ENCODE results near the gene RPL5.
A peak's percentile ranks its signal among the peaks of the same experiment; 100 is the strongest.

The RPL5 gene

DNA sequence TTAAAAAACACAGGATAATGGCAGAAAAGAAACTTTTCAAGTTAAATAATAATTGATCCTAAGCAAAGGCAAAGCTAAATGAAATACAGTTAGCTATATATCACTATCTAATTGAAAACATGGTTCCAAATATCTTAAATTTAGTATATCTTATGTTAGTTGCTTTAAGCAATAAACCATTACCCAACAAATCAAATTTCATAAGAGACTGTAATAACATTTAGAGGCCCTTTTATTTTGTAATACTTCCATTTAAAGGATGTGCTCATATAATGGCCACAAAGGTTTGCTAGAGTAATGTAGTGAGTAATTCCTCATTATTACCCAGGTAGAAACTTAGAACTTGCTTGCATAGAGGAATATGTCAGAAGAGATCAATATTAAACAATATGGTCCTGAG lies 32.3 kb downstream of the RPL5 start:
- TF ChIP-seq ISL1 (CRISPR knock-in tag; IDR thresholded peaks at IDR 0.05) (peak; percentile 27; the same call in 1 of the 2 replicates), GLIS3 (CRISPR knock-in tag; IDR thresholded peaks at IDR 0.05) (no peak), TOX (CRISPR knock-in tag; IDR thresholded peaks at IDR 0.05; ENCODE audit: borderline replicate concordance) (no peak)
- no peak for ATAC-seq

DNA sequence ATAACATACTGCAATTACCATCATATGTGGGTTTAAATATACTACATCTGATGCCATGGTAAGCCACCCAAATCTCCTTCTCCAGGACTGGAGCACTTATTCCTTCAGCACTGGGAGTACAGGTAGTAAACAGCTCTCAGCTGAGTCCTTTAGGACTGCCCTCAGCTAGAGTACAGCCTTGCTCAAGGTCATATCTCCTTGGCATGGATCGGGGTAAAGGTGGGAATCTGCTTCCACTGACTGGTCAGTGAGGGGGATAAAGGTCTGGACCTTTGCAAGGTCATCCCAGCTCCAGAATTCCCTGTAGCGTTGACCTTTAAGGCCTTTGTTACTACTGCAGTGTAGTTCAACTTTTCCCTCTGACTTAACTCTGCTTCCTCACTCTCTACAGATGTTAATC lies 38.8 kb downstream of the RPL5 start:
- TF ChIP-seq, protein P1, sequence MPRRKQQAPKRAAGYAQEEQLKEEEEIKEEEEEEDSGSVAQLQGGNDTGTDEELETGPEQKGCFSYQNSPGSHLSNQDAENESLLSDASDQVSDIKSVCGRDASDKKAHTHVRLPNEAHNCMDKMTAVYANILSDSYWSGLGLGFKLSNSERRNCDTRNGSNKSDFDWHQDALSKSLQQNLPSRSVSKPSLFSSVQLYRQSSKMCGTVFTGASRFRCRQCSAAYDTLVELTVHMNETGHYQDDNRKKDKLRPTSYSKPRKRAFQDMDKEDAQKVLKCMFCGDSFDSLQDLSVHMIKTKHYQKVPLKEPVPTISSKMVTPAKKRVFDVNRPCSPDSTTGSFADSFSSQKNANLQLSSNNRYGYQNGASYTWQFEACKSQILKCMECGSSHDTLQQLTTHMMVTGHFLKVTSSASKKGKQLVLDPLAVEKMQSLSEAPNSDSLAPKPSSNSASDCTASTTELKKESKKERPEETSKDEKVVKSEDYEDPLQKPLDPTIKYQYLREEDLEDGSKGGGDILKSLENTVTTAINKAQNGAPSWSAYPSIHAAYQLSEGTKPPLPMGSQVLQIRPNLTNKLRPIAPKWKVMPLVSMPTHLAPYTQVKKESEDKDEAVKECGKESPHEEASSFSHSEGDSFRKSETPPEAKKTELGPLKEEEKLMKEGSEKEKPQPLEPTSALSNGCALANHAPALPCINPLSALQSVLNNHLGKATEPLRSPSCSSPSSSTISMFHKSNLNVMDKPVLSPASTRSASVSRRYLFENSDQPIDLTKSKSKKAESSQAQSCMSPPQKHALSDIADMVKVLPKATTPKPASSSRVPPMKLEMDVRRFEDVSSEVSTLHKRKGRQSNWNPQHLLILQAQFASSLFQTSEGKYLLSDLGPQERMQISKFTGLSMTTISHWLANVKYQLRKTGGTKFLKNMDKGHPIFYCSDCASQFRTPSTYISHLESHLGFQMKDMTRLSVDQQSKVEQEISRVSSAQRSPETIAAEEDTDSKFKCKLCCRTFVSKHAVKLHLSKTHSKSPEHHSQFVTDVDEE (CRISPR knock-in tag; IDR thresholded peaks at IDR 0.05), result no peak
- no peak for TF ChIP-seq ARNTL (CRISPR knock-in tag; IDR thresholded peaks at IDR 0.05; ENCODE audit: borderline replicate concordance, low read depth)
- no peak for TF ChIP-seq ZFP3 (CRISPR knock-in tag; IDR thresholded peaks at IDR 0.05)
- TF ChIP-seq BACH2 (CRISPR knock-in tag; IDR thresholded peaks at IDR 0.05; ENCODE audit: borderline replicate concordance), result no peak
- no peak for TF ChIP-seq TOX (CRISPR knock-in tag; IDR thresholded peaks at IDR 0.05; ENCODE audit: borderline replicate concordance)
- no peak for TF ChIP-seq OSR1 (CRISPR knock-in tag; IDR thresholded peaks at IDR 0.05)
- TF ChIP-seq ISL1 (CRISPR knock-in tag; IDR thresholded peaks at IDR 0.05), result no peak
- TF ChIP-seq, protein P2, sequence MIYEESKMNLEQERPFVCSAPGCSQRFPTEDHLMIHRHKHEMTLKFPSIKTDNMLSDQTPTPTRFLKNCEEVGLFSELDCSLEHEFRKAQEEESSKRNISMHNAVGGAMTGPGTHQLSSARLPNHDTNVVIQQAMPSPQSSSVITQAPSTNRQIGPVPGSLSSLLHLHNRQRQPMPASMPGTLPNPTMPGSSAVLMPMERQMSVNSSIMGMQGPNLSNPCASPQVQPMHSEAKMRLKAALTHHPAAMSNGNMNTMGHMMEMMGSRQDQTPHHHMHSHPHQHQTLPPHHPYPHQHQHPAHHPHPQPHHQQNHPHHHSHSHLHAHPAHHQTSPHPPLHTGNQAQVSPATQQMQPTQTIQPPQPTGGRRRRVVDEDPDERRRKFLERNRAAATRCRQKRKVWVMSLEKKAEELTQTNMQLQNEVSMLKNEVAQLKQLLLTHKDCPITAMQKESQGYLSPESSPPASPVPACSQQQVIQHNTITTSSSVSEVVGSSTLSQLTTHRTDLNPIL (CRISPR knock-in tag; IDR thresholded peaks at IDR 0.05; ENCODE audit: low read depth), result no peak
- TF ChIP-seq, protein P3, sequence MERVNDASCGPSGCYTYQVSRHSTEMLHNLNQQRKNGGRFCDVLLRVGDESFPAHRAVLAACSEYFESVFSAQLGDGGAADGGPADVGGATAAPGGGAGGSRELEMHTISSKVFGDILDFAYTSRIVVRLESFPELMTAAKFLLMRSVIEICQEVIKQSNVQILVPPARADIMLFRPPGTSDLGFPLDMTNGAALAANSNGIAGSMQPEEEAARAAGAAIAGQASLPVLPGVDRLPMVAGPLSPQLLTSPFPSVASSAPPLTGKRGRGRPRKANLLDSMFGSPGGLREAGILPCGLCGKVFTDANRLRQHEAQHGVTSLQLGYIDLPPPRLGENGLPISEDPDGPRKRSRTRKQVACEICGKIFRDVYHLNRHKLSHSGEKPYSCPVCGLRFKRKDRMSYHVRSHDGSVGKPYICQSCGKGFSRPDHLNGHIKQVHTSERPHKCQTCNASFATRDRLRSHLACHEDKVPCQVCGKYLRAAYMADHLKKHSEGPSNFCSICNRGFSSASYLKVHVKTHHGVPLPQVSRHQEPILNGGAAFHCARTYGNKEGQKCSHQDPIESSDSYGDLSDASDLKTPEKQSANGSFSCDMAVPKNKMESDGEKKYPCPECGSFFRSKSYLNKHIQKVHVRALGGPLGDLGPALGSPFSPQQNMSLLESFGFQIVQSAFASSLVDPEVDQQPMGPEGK (CRISPR knock-in tag; IDR thresholded peaks at IDR 0.05; ENCODE audit: borderline replicate concordance), result no peak
- TF ChIP-seq ZNF70 (CRISPR knock-in tag; IDR thresholded peaks at IDR 0.05), result no peak
- no peak for TF ChIP-seq RARB (CRISPR knock-in tag; IDR thresholded peaks at IDR 0.05)
- no peak for TF ChIP-seq SNAI2 (CRISPR knock-in tag; IDR thresholded peaks at IDR 0.05)
- TF ChIP-seq ESRRG (CRISPR knock-in tag; IDR thresholded peaks at IDR 0.05), result no peak
- no peak for ATAC-seq

DNA sequence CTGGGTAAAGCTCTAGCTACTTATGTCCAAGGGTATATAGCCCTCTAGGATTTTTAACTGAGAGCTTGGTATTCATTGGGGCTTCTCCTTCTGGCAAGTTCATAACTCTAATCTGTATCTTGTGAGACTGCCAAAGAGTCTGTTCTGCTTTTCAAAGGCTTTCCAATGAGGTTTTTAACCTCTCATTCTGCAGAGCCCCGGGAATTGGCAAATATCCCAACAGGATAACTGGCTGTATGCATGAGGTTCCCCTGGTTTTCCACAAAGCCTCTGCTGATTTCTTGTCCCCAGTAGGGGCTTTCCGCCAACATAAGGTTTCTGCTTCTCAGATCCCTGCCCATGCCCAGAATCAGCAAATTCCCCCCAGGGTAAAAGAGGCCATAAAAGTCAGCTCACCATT lies 40.9 kb downstream of the RPL5 start:
- TF ChIP-seq ZNF70 (CRISPR knock-in tag; IDR thresholded peaks at IDR 0.05) (no peak), CSDC2 (CRISPR knock-in tag; IDR thresholded peaks at IDR 0.05) (no peak), ZNF565 (CRISPR knock-in tag; conservative IDR thresholded peaks at IDR 0.05; ENCODE audit: low read depth) (no peak), OSR1 (CRISPR knock-in tag; IDR thresholded peaks at IDR 0.05) (no peak), BACH2 (CRISPR knock-in tag; IDR thresholded peaks at IDR 0.05; ENCODE audit: borderline replicate concordance) (no peak), ISL1 (CRISPR knock-in tag; IDR thresholded peaks at IDR 0.05) (no peak), SNAI2 (CRISPR knock-in tag; IDR thresholded peaks at IDR 0.05) (no peak), ARNTL (CRISPR knock-in tag; IDR thresholded peaks at IDR 0.05; ENCODE audit: borderline replicate concordance, low read depth) (no peak), TOX (CRISPR knock-in tag; IDR thresholded peaks at IDR 0.05; ENCODE audit: borderline replicate concordance) (no peak)
- TF ChIP-seq, protein P2 (CRISPR knock-in tag; IDR thresholded peaks at IDR 0.05; ENCODE audit: low read depth), result no peak
- TF ChIP-seq, protein P3 (CRISPR knock-in tag; IDR thresholded peaks at IDR 0.05; ENCODE audit: borderline replicate concordance), result no peak
- TF ChIP-seq, protein P4, sequence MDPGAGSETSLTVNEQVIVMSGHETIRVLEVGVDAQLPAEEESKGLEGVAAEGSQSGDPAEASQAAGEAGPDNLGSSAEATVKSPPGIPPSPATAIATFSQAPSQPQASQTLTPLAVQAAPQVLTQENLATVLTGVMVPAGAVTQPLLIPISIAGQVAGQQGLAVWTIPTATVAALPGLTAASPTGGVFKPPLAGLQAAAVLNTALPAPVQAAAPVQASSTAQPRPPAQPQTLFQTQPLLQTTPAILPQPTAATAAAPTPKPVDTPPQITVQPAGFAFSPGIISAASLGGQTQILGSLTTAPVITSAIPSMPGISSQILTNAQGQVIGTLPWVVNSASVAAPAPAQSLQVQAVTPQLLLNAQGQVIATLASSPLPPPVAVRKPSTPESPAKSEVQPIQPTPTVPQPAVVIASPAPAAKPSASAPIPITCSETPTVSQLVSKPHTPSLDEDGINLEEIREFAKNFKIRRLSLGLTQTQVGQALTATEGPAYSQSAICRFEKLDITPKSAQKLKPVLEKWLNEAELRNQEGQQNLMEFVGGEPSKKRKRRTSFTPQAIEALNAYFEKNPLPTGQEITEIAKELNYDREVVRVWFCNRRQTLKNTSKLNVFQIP (CRISPR knock-in tag; IDR thresholded peaks at IDR 0.05; ENCODE audit: borderline replicate concordance, low read depth), result no peak
- no peak for ATAC-seq
